Panc1 (cell line): ENCODE data around the gene CD300LG. TPM values are rescaled to one million over a fixed set of nuclear protein-coding genes. Genes with fewer than 3 reads are reported as not detected.

Source experiments
- ATAC-seq: fragments of 200-7000 bp; cut with Tn5 transposase; 2 replicates; pipeline ENCODE4 v1.9.1; 2020; ENCODE audit warnings: mild to moderate bottlenecking, moderate library complexity
- BruUV-seq: library from RNA; stranded (reverse); fragments of 400-500 nt; replicated peaks from 2 replicates; lab custom pipeline; 2021; lab: Mats Ljungman, UMichigan
- CTCF ChIA-PET: fragments of 300-600 bp; sonication (Branson Sonifier 250); formaldehyde crosslinking; loops from one replicate; lab custom pipeline; 2022; ENCODE audit warnings: antibody characterized with exemption; lab: Charles Lee
- POLR2A ChIA-PET: fragments of 300-600 bp; sonication (Branson Sonifier 250); formaldehyde crosslinking; loops from one replicate; lab custom pipeline; 2022; ENCODE audit warnings: antibody characterized with exemption; lab: Charles Lee
- DNase-seq: peaks from one replicate; pipeline ENCODE4 v3.0.0-alpha.2; 2010; ENCODE audit warnings: low read depth, low spot score
- H3K27ac ChIP-seq: 2 replicates; pipeline ENCODE4 v1.5.1; 2011; ENCODE audit warnings: mild to moderate bottlenecking, low read length, inconsistent platforms
- H3K27me3 ChIP-seq: fragments of 200-500 bp; sonication (Bioruptor generic); 2 replicates; pipeline ENCODE4 v1.6.0; 2014; ENCODE audit warnings: low read length, inconsistent platforms; ENCODE audit not compliant: control insufficient read depth, insufficient read depth
- H3K36me3 ChIP-seq: fragments of 200-500 bp; sonication (Bioruptor generic); 2 replicates; pipeline ENCODE4 v1.5.1; 2014; ENCODE audit warnings: inconsistent platforms, mild to moderate bottlenecking, low read length, moderate library complexity; ENCODE audit not compliant: control insufficient read depth, insufficient read depth
- H3K4me1 ChIP-seq: 2 replicates; pipeline ENCODE4 v1.5.1; 2011; ENCODE audit warnings: inconsistent platforms, mild to moderate bottlenecking, low read length, moderate library complexity; ENCODE audit not compliant: control insufficient read depth, insufficient read depth
- H3K4me3 ChIP-seq, 2 experiments: 2 replicates each; pipeline ENCODE4 v1.5.1; 2011 to 2012; ENCODE audit warnings: low read depth in 2 of 2, low read length in 2 of 2, mild to moderate bottlenecking in 2 of 2, inconsistent platforms in 1 of 2, moderate library complexity in 1 of 2
- H3K9me3 ChIP-seq: fragments of 200-500 bp; sonication (Bioruptor generic); 2 replicates; pipeline ENCODE4 v1.5.1; 2014; ENCODE audit warnings: low read depth, mild to moderate bottlenecking, inconsistent platforms, low read length, moderate library complexity; ENCODE audit not compliant: control insufficient read depth, insufficient read depth
- CTCF ChIP-seq: fragments of 450-650 bp; IDR thresholded peaks from 2 replicates; pipeline ENCODE4 v1.5.1; 2017; ENCODE audit warnings: mild to moderate bottlenecking
- POLR2AphosphoS5 ChIP-seq: IDR thresholded peaks from 2 replicates; pipeline ENCODE4 v1.6.1; 2012; ENCODE audit warnings: mild to moderate bottlenecking, low read depth, low read length, moderate library complexity
- SIN3A ChIP-seq: IDR thresholded peaks from 2 replicates; pipeline ENCODE4 v1.6.1; 2012; ENCODE audit warnings: low read depth, mild to moderate bottlenecking, low read length, moderate library complexity, borderline replicate concordance; ENCODE audit not compliant: insufficient read depth
- TCF7L2 ChIP-seq: IDR thresholded peaks from 2 replicates; pipeline ENCODE4 v1.6.1; 2011; ENCODE audit warnings: mild to moderate bottlenecking, low read depth, low read length, inconsistent platforms
- in situ Hi-C: cut with HindIII; loops from 2 replicates; pipeline ENCODE4 v1.10.0; 2016; ENCODE audit warnings: low sequenced_read_pairs, low pct_unique_long_range_greater_than_20kb
- intact Hi-C: fragments of 100-400 bp; cut with micrococcal nuclease; formaldehyde crosslinking; loops from one replicate; pipeline ENCODE4 v1.10.0; 2022; ENCODE audit not compliant: unreplicated experiment
- total RNA-seq: library from RNA; stranded (reverse); gene quantifications from one replicate; pipeline ENCODE4 v1.2.1, GENCODE V29; 2021; ENCODE audit not compliant: unreplicated experiment
- TF ChIP-seq, protein P1 (sequence below), 2 experiments: IDR thresholded peaks; 2 replicates each; pipeline ENCODE4 v1.6.1; 2011 to 2012; ENCODE audit warnings: low read depth in 2 of 2, control low read depth in 1 of 2, low read length in 1 of 2, mild to moderate bottlenecking in 1 of 2, moderate library complexity in 1 of 2; ENCODE audit not compliant: insufficient read depth in 1 of 2

Gene CD300LG
- total RNA-seq, 1 experiment from 2014 or later: not detected

- ATAC-seq (no peak), DNase-seq (no peak)
- Histone ChIP-seq H3K36me3 (no peaks in the 10 kb centered on the region; the same call in 1 of the 2 replicates), H3K27me3 (peaks cover 3% of the 10 kb centered on the region; the same call in 1 of the 2 replicates), H3K9me3 (no peaks in the 10 kb centered on the region), H3K4me3 (no peak overlapping the region), H3K27ac (no peak overlapping the region), H3K4me1 (peaks cover 7% of the 10 kb centered on the region)
- no TSS peak for BruUV-seq
- intact Hi-C loops: no loop called here
- ChIA-PET POLR2A (no interaction called here), CTCF (no interaction called here)
- in situ Hi-C loops: no loop called here
- TF ChIP-seq CTCF: no peak
- TF ChIP-seq POLR2AphosphoS5: no peak
- TF ChIP-seq TCF7L2: no peak
- TF ChIP-seq, protein P1, sequence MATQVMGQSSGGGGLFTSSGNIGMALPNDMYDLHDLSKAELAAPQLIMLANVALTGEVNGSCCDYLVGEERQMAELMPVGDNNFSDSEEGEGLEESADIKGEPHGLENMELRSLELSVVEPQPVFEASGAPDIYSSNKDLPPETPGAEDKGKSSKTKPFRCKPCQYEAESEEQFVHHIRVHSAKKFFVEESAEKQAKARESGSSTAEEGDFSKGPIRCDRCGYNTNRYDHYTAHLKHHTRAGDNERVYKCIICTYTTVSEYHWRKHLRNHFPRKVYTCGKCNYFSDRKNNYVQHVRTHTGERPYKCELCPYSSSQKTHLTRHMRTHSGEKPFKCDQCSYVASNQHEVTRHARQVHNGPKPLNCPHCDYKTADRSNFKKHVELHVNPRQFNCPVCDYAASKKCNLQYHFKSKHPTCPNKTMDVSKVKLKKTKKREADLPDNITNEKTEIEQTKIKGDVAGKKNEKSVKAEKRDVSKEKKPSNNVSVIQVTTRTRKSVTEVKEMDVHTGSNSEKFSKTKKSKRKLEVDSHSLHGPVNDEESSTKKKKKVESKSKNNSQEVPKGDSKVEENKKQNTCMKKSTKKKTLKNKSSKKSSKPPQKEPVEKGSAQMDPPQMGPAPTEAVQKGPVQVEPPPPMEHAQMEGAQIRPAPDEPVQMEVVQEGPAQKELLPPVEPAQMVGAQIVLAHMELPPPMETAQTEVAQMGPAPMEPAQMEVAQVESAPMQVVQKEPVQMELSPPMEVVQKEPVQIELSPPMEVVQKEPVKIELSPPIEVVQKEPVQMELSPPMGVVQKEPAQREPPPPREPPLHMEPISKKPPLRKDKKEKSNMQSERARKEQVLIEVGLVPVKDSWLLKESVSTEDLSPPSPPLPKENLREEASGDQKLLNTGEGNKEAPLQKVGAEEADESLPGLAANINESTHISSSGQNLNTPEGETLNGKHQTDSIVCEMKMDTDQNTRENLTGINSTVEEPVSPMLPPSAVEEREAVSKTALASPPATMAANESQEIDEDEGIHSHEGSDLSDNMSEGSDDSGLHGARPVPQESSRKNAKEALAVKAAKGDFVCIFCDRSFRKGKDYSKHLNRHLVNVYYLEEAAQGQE (IDR thresholded peaks at IDR 0.05; ENCODE audit: insufficient read depth in 1 of 2, low read depth in 2 of 2, low read length in 1 of 2): no peak
- TF ChIP-seq SIN3A: no peak
These were observed 64.9 kb downstream of the CD300LG start for GRCh38 chr17:43911904-43912303.

DNA sequence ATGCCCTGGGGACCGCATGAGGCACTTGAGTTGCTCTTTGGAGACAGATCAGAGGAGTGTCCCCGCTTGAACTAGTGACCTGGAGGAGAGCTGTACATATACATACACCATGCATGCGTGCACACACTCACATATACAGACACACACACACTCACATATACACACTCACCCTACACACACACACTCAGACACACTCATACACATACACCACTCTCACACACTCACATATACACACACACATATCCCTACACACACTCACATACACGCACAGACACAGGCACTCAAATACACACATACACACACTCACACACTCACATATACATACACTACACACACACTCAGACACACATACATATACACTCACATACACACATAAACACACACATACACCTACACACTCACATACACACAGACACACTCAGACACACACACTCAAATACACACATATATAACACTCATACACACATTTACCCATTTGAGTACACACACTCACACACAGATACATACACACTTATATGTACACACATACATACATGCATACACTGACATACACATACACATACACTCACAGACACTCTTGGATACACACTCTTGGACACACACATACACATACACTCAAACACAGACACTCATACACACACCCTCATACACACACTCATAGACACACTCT lies 65.8 kb downstream of the CD300LG start:
- BruUV-seq: no TSS peak
- ATAC-seq (no peak), DNase-seq (no peak)
- CTCF ChIA-PET: no interaction called here
- Histone ChIP-seq H3K27me3 (peaks cover 3% of the 10 kb centered on the region; the same call in 1 of the 2 replicates), H3K4me3 (no peak overlapping the region), H3K9me3 (no peaks in the 10 kb centered on the region), H3K27ac (no peak overlapping the region), H3K36me3 (no peaks in the 10 kb centered on the region), H3K4me1 (peaks cover under 1% of the 10 kb centered on the region; the same call in 1 of the 2 replicates)
- TF ChIP-seq SIN3A (no peak), TCF7L2 (no peak), POLR2AphosphoS5 (no peak), CTCF (no peak)
- TF ChIP-seq, protein P1 (IDR thresholded peaks at IDR 0.05; ENCODE audit: insufficient read depth in 1 of 2, low read depth in 2 of 2, low read length in 1 of 2): no peak
- intact Hi-C loops (no loop called here), in situ Hi-C loops (no loop called here)
- POLR2A ChIA-PET: no interaction called here
